GM21515 (cell line): Measurements from ENCODE around the gene CFAP46.

Experiments
- ATAC-seq: cut with Tn5 transposase; IDR thresholded peaks from one replicate; pipeline ENCODE4 v1.9.1; 2021; ENCODE audit not compliant: unreplicated experiment

The CFAP46 gene

DNA sequence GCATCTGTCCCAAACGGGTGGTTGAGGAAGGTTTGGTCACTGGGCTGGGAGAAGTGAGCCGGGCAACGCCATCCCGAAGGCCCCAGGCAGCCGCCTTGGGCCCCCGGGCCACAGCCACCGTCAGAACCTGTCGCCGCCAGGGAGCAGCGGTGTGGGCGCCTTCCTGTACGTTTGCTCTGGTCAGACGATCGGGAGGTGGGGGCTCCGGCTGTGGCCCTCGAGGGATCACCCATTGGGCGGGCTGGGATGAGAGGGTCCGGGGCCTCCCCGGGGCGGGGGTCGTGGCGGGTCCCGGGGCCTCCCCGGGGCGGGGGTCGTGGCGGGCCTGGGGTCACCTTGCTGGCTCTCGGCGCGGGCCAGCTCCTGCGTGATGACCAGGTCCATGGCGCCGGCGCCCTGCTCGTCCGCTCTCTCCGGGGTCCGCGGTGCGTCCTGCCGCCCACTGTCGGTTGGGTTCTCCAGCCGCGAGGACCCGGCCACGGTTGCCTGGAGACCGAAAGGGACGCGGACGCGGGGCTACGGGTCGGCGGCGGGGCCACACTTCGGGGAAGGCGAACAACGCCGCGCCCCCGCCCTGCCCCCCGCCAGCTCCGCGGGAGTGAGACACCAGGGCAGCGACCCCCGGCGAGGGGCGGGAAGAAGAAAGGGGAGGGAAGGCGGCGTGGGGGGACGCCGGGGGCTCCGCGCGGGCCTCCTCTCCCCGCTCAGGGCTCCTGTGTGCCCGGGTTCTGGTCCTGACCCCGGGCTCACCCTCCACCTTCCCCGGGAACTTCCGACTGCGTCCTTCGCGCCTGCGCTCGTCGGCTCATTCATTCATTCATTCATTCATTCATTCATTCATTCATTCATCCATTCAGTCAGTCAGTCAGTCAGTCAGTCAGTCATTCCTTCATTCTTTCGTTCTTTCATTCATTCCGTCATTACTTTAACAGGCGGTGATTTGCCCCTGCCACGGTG lies at the start of gene CFAP46:
Gene CFAP46 (minus strand): TSS at position 470 of the 957 bp plus-strand sequence. CDS start 86 bp downstream, at position 384.
- ATAC-seq = no peak

DNA sequence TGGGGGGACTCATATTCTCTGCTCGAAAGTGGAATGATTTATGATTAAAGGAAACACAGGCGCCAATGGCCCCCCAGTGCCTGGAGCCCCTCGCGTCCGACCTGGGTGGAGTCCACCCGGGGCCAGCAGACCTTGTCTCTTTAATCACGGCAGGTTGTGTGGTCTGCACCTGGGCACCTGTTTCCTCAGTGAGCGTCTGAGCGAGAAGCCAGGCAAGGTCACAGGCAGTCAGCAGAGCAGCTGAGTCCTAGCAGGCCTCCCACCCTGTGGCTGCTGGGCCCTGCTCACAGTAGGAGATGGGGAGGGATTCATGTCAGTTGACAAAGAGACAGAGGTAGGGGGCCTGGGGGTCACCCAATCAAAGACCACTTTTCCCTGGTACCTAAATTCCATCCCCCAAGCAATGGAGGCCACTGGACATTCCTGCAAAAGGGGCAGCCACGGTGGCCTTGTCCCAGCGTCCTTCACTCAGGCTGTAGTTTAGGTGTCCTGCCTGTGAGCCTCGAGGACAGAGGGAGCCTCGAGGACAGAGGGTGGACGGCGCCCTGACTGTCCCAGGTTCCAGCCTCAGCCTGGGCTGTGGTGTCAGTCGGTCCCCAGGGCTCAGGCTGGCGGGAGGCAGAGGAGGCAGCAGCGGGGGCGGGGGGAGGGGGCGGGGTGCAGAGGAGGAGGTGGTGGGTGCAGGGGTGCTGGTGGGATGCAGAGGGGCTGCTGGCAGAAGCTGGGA lies 49.5 kb upstream of the CFAP46 start:
- no peak for ATAC-seq

DNA sequence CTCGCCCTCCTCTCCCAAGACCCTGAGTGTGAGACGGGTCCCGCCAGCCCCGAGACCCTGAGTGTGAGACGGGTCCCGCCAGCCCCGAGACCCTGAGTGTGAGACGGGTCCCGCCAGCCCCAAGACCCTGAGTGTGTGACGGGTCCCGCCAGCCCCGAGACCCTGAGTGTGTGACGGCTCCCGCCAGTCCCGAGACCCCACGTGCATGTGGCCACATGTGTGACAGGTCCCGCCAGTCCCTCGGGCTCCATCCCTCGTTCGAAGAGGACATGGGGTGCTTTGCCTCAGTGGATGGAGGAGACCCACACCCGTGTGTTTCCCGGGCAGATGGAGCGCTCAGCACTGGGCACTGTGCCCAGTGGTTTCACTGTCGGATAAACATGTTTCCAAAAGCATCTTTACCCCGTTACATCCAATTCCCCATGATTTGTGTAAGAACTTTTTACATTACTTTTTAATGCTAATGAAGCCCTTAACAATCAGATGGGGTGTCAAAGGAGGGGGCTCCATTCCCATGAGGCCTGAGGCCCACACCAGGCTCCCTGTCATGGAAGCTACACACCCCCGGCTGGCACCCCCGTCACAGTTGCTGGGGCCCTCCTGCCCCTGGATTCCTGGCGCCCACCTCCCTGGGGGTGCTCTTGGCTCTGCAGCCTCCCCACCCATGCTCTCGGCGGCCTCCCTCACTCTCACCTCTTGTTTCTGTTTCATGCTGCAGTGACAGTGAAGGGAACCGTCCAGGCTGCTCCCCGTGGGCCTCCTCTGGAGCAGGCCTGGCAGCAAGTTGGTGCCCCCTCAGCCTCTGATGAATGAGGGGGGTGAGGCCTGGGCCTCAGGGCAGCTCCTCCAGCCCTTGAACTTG lies 48.5 kb upstream of the CFAP46 start:
- ATAC-seq = no peak

GRCh38 chr10:132989476-132990415 lies 47.4 kb upstream of the CFAP46 start:
- ATAC-seq = no peak

GRCh38 chr10:132988988-132989387 lies 46.6 kb upstream of the CFAP46 start:
- ATAC-seq = no peak

DNA sequence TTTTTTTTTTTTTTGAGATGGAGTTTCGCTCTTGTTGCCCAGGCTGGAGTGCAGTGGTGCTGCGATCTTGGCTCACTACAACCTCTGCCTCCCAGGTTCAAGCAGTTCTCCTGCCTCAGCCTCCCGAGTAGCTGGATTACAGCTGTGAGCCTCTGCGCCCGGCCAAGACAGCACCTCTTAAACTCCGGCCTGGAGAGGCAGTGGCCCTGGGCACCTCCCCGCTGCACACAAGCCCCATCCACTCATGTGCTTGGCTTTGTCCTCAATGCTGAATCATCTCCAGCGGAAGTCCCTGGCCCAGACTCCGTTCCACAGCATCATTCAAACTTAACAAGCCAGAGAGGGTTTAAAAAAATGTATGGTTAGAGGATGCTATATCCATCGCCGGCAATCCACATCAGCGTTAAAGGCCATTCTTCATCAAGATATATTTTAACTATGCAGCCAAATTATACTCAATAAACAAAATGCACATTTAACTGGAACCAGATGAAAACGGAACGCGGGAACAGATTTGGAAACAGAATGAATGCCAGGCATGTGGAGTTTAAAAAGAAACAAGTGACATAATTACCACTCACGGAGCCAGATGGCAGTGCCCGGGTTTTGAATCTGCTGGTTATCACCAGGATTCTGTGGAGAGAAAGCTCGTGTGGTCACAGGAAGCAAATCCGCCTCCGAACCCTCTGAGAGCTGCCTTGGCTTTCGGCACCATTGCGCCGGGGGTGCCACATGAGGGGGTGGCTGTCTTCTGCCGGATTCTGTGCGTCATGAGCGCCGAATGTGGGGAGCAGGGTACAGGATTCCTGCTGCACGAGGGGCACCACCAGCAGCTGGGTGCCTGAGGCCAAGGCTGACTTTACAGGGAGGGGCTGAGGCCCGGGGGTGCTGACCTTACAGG lies 45.6 kb upstream of the CFAP46 start:
- no peak for ATAC-seq

DNA sequence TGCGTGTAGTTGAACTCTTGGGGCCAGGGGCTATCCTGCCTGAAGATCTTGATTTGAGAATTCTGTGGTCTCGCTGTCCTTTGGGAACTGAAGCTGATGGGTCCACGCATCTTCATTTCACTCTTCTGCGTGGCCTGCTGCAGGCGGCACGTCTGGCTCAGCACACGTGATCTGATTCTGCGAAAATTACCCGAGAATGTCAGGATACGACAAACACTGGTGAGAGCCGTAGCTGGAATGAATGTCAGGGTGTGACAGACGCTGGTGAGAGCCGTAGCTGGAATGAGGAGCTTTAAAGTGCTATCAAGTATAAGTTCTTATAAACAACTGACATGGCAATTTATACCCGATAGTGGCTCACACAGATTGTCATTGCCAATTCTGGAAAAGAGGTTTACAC lies 44.6 kb upstream of the CFAP46 start:
- ATAC-seq = no peak

GRCh38 chr10:132986576-132986975 lies 44.2 kb upstream of the CFAP46 start:
- no peak for ATAC-seq

- no peak for ATAC-seq
Observed at GRCh38 chr10:132986076-132986475, 43.7 kb upstream of the CFAP46 start.

GRCh38 chr10:132985546-132985900 lies 43.2 kb upstream of the CFAP46 start:
- ATAC-seq = no peak

- no peak for ATAC-seq
Observed at GRCh38 chr10:132984801-132985545, 42.6 kb upstream of the CFAP46 start.

GRCh38 chr10:132984008-132984295 lies 41.6 kb upstream of the CFAP46 start:
- ATAC-seq = no peak

DNA sequence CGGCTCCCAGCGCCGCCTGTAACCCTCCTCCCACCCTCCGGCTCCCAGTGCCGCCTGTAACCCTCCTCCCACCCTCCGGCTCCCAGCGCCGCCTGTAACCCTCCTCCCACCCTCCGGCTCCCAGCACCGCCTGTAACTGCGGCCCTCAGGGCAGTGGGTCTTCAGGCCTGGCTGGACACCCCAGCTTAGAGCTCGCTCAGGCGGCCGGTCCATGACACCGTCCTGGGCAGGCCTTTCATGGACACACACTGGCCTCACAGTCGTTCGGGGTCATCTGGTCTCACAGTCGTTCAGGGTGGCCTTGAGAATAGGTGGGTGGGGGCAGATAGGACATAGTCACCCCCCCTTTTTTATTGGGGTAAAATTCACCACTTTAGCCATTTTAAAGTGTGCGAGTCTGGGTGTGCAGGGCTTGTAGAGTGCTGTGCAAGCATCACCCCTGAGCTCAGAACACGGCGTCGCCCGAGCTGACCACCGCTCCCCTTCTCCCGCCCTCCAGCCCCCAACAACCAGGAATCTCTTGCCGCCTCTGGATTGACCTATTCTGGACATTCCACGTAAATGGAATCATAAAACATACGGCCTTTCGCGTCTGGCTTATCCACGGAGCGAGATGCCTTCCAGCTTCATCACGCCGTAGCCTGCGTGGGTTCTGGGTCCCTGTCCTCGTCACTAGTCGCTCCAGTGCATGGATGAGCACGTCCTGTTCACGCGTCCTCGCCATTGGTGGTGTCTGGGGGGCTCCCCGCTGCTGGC lies 41.1 kb upstream of the CFAP46 start:
- ATAC-seq = no peak

DNA sequence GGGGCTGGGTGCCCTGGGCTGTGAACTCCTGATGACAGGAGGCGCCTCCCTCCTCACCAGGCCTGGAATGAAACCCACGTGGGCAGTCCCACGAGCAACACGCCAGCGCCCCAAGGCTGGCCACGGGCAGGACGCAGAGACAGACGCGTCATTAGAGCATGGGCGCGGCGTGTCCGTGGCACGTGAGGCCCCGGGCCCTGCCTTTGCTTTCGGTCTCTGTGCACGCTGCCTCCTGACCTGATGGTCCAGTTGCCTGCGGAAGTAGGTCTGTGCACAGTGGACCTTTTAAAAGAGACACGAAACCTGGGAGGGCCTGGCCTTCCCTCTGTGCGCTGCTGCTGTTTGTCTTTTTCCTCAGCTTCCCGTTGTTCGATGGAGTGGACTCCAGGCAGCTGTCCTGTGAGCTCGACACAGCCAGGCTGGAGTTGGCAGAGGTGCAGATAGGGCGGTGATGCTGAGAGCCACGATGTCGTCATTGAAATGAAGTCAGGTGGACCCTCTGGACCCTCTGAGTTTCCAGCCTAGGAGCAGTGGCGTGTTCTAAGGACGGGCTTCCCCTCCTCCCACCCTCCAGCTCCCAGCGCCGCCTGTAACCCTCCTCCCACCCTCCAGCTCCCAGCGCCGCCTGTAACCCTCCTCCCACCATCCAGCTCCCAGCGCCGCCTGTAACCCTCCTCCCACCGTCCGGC lies 40.1 kb upstream of the CFAP46 start:
- no peak for ATAC-seq

DNA sequence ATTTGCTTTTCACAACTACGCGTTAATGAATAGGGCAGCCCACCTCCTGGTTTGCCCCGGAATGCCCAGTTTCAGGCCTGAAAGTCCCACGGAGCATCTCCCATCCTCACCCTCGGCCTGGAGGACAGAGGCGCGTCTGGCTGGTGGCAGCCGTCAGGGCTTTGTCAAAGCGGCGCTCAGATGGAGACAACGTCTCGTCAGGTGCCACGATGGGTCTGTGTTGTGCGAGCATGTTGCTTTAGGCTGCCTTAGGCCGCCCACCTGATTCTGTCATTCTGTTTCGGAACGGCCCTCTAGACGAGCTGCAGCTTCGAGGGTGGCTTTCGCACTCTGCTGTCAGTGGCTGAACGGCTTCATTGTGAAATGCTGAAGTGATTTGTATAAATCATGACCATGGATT lies 39.4 kb upstream of the CFAP46 start:
- no peak for ATAC-seq

DNA sequence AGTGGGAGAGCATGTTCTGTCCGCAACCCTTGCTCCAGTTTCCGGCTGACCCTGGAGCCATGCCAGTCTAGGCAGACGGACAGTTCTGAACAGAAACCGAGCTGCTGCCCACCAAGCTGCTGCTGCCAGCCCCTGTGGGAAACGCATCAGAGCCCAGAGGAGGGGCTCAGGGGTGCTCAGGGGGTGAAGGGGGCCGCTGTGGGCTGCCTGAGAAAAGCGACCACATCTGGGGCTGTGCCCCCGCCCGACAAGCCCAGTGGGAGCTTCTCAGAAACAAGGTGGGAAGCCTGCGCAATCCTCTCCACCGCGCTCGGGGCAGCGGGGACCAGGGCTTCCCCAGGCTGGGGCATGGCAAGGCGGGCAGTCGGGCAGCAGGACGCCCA lies 38.8 kb upstream of the CFAP46 start:
- no peak for ATAC-seq

DNA sequence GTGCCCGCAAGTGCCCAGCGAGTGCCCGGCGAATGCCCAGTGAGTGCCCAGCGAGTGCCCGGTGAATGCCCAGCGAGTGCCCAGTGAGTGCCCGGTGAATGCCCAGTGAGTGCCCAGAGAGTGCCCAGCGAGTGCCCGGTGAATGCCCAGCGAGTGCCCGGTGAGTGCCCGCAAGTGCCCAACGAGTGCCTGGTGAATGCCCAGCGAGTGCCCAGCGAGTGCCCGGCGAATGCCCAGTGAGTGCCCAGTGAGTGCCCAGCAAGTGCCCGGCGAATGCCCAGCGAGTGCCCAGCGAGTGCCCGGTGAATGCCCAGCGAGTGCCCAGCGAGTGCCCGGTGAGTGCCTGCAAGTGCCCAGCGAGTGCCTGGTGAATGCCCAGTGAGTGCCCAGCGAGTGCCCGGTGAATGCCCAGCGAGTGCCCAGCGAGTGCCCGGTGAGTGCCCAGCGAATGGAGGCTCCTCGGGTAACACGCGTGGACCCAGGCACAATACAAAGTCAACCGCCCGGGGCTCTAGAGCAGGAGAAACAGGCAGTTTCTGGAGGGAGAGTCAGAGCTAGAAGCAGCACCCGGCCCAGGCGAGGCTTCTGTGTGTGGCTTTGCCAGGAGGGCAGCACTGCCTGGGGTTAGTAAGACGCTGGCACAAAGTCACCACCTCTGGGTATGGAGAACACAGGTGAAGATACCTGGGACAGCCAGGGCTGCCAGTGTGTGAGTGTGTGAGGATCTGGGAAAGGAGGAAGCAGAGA lies 38.2 kb upstream of the CFAP46 start:
- no peak for ATAC-seq
